Measurements from ENCODE around the gene GLI2. TPM values are rescaled to one million over a fixed set of nuclear protein-coding genes. Genes with fewer than 3 reads are reported as not detected.

GLI2 gene
- total RNA-seq, 1 experiment from 2014 or later = 6.2 TPM

- DNase-seq (ENCODE audit: low read depth, low spot score) = no peak
- intact Hi-C loops (cut with micrococcal nuclease; ENCODE audit: unreplicated experiment) = no loop called here
- BruUV-seq (replicated peaks) = no TSS peak
- H3K27me3 ChIP-seq (ENCODE audit: control insufficient read depth, insufficient read depth, low read length) = no peaks in the 10 kb centered on the region
- no peak overlapping the region for H3K4me3 ChIP-seq (ENCODE audit: low read depth in 2 of 2, low read length in 2 of 2)
- in situ Hi-C loops (cut with HindIII; ENCODE audit: low pct_unique_long_range_greater_than_20kb, low sequenced_read_pairs) = no loop called here
- H3K4me1 ChIP-seq (ENCODE audit: control insufficient read depth, insufficient read depth, low read length) = no peaks in the 10 kb centered on the region
- POLR2A ChIA-PET = no interaction called here
- no peaks in the 10 kb centered on the region for H3K36me3 ChIP-seq (ENCODE audit: control insufficient read depth, insufficient read depth, low read length)
- CTCF ChIA-PET = no interaction called here
- no peaks in the 10 kb centered on the region for H3K9me3 ChIP-seq (ENCODE audit: control insufficient read depth, insufficient read depth, low read depth, low read length)
- no peak overlapping the region for H3K27ac ChIP-seq (ENCODE audit: low read length)
- TF ChIP-seq TCF7L2 (IDR thresholded peaks at IDR 0.05; ENCODE audit: low read depth, low read length) (no peak), POLR2AphosphoS5 (IDR thresholded peaks at IDR 0.05; ENCODE audit: low read depth, low read length) (no peak), CTCF (IDR thresholded peaks at IDR 0.05) (no peak), SIN3A (IDR thresholded peaks at IDR 0.05; ENCODE audit: borderline replicate concordance, insufficient read depth, low read depth, low read length) (no peak), REST (IDR thresholded peaks at IDR 0.05; ENCODE audit: insufficient read depth in 1 of 2, low read depth in 2 of 2, low read length in 1 of 2) (no peak)
- ATAC-seq = no peak
These were observed 18.8 kb upstream of the GLI2 start for GRCh38 chr2:120716641-120717585.

GRCh38 chr2:120719491-120719890 is 16.2 kb upstream of the GLI2 start:
- DNase-seq (ENCODE audit: low read depth, low spot score) (no peak), ATAC-seq (no peak)
- H3K9me3 ChIP-seq (ENCODE audit: control insufficient read depth, insufficient read depth, low read depth, low read length) = no peaks in the 10 kb centered on the region
- BruUV-seq (replicated peaks) = no TSS peak
- TF ChIP-seq CTCF (IDR thresholded peaks at IDR 0.05) (no peak), REST (IDR thresholded peaks at IDR 0.05; ENCODE audit: insufficient read depth in 1 of 2, low read depth in 2 of 2, low read length in 1 of 2) (no peak), POLR2AphosphoS5 (IDR thresholded peaks at IDR 0.05; ENCODE audit: low read depth, low read length) (no peak), TCF7L2 (IDR thresholded peaks at IDR 0.05; ENCODE audit: low read depth, low read length) (no peak), SIN3A (IDR thresholded peaks at IDR 0.05; ENCODE audit: borderline replicate concordance, insufficient read depth, low read depth, low read length) (no peak)
- peaks cover 2% of the 10 kb centered on the region; the same call in 1 of the 2 replicates for H3K4me1 ChIP-seq (ENCODE audit: control insufficient read depth, insufficient read depth, low read length)
- H3K27me3 ChIP-seq (ENCODE audit: control insufficient read depth, insufficient read depth, low read length) = no peaks in the 10 kb centered on the region
- in situ Hi-C loops (cut with HindIII; ENCODE audit: low pct_unique_long_range_greater_than_20kb, low sequenced_read_pairs) (no loop called here), intact Hi-C loops (cut with micrococcal nuclease; ENCODE audit: unreplicated experiment) (no loop called here)
- ChIA-PET CTCF (no interaction called here), POLR2A (interaction anchor here (0.6 kb wide), 1 partner anchor 26 kb away, joined by 8 read pairs; no protein-coding TSS in a partner anchor)
- H3K4me3 ChIP-seq (ENCODE audit: low read depth in 2 of 2, low read length in 2 of 2) = no peak overlapping the region
- no peak overlapping the region for H3K27ac ChIP-seq (ENCODE audit: low read length)
- no peaks in the 10 kb centered on the region for H3K36me3 ChIP-seq (ENCODE audit: control insufficient read depth, insufficient read depth, low read length)
